Activated naive CD4-positive, alpha-beta T cell treated with anti-CD3 and anti-CD28 coated beads for 36 hours (primary cell): ENCODE data around the gene FCHSD2. TPM values are rescaled to one million over a fixed set of nuclear protein-coding genes. Genes with fewer than 3 reads are reported as not detected.
"Not testable (repeated sequence)": the region's sequence is repeated elsewhere in the genome, so short reads cannot be mapped to it uniquely, and the experiment has no call there.

Experiments
- CTCF ChIA-PET: fragments of 350-600 bp; sonication (Branson Sonifier 250); formaldehyde crosslinking; loops from one replicate; lab custom pipeline; 2021; ENCODE audit warnings: antibody characterized with exemption; lab: Charles Lee
- DNase-seq: peaks from one replicate; pipeline ENCODE4 v3.0.0-alpha.2; 2020
- H3K27ac Mint-ChIP-seq: one replicate; pipeline ENCODE4 v1.8.0; 2021; ENCODE audit warnings: mild to moderate bottlenecking, mixed read lengths
- H3K27me3 Mint-ChIP-seq: one replicate; pipeline ENCODE4 v1.8.0; 2021; ENCODE audit warnings: low read depth, mixed read lengths
- H3K36me3 Mint-ChIP-seq: one replicate; pipeline ENCODE4 v1.8.0; 2021; ENCODE audit warnings: low read depth, mixed read lengths
- H3K4me1 Mint-ChIP-seq: one replicate; pipeline ENCODE4 v1.8.0; 2021; ENCODE audit warnings: low read depth, mixed read lengths
- H3K4me3 Mint-ChIP-seq: one replicate; pipeline ENCODE4 v1.8.0; 2021; ENCODE audit warnings: mild to moderate bottlenecking, moderate library complexity, mixed read lengths
- H3K9me3 Mint-ChIP-seq: one replicate; pipeline ENCODE4 v1.8.0; 2021; ENCODE audit warnings: mixed read lengths
- intact Hi-C: fragments of 100-400 bp; cut with micrococcal nuclease; formaldehyde crosslinking; loops from one replicate; pipeline ENCODE4 v1.15.1; 2023
- total RNA-seq, 2 experiments: library from RNA; stranded (reverse); gene quantifications; one replicate each; pipeline ENCODE4 v1.2.3, GENCODE V29; 2021

The FCHSD2 gene
- total RNA-seq, 2 experiments from 2014 or later: 31.1 to 36.8 TPM

GRCh38 chr11:72792437-72793021 is 349.6 kb downstream of the FCHSD2 start:
- intact Hi-C loops: loop anchor here (1.0 to 5.0 kb wide), 4 partner anchors 56 to 205 kb away; no protein-coding TSS in a partner anchor
- DNase-seq: no peak
- Mint-ChIP-seq H3K9me3 (no peaks in the 10 kb centered on the region), H3K27me3 (no peaks in the 10 kb centered on the region), H3K27ac (peak overlapping the region; percentile 14), H3K4me3 (peak overlapping the region; percentile 27), H3K36me3 (no peaks in the 10 kb centered on the region), H3K4me1 (peaks cover 36% of the 10 kb centered on the region)
- CTCF ChIA-PET: interaction anchor here (0.6 to 8.1 kb wide), 19 partner anchors 10 to 391 kb away, joined by 3 to 161 read pairs (median 4); no protein-coding TSS in a partner anchor

GRCh38 chr11:72791228-72791627 is 350.9 kb downstream of the FCHSD2 start:
- intact Hi-C loops: loop anchor here (5.0 kb wide), 2 partner anchors 109 to 204 kb away; no protein-coding TSS in a partner anchor
- CTCF ChIA-PET: interaction anchor here (8.1 kb wide), 1 partner anchor 67 kb away, joined by 161 read pairs; no protein-coding TSS in a partner anchor
- not testable (repeated sequence) for DNase-seq, H3K27me3 Mint-ChIP-seq, H3K27ac Mint-ChIP-seq, H3K4me3 Mint-ChIP-seq, H3K9me3 Mint-ChIP-seq, H3K36me3 Mint-ChIP-seq
- H3K4me1 Mint-ChIP-seq: peaks cover 39% of the 10 kb centered on the region

GRCh38 chr11:72789493-72790131 is 352.5 kb downstream of the FCHSD2 start:
- CTCF ChIA-PET: interaction anchor here (8.1 kb wide), 1 partner anchor 66 kb away, joined by 161 read pairs; no protein-coding TSS in a partner anchor
- intact Hi-C loops: loop anchor here (5.0 kb wide), 2 partner anchors 107 to 202 kb away; no protein-coding TSS in a partner anchor
- no peak overlapping the region for H3K27ac Mint-ChIP-seq
- no peaks in the 10 kb centered on the region for H3K27me3 Mint-ChIP-seq
- no peak overlapping the region for H3K4me3 Mint-ChIP-seq
- H3K4me1 Mint-ChIP-seq: peaks cover 37% of the 10 kb centered on the region
- no peak for DNase-seq
- H3K36me3 Mint-ChIP-seq: no peaks in the 10 kb centered on the region
- H3K9me3 Mint-ChIP-seq: no peaks in the 10 kb centered on the region

GRCh38 chr11:72788241-72788640 is 353.9 kb downstream of the FCHSD2 start:
- H3K36me3 Mint-ChIP-seq: no peaks in the 10 kb centered on the region
- H3K27me3 Mint-ChIP-seq: no peaks in the 10 kb centered on the region
- H3K4me1 Mint-ChIP-seq: peaks cover 28% of the 10 kb centered on the region
- intact Hi-C loops: no loop called here
- H3K9me3 Mint-ChIP-seq: no peaks in the 10 kb centered on the region
- CTCF ChIA-PET: interaction anchor here (0.7 to 8.1 kb wide), 5 partner anchors 9 to 298 kb away, joined by 3 to 161 read pairs (median 3); no protein-coding TSS in a partner anchor
- H3K4me3 Mint-ChIP-seq: no peak overlapping the region
- no peak for DNase-seq
- H3K27ac Mint-ChIP-seq: peak overlapping the region; percentile 41

- H3K27ac Mint-ChIP-seq: no peak overlapping the region
- DNase-seq: no peak
- no peak overlapping the region for H3K4me3 Mint-ChIP-seq
- H3K27me3 Mint-ChIP-seq: no peaks in the 10 kb centered on the region
- no peaks in the 10 kb centered on the region for H3K9me3 Mint-ChIP-seq
- CTCF ChIA-PET: interaction anchor here (0.5 to 1.1 kb wide), 4 partner anchors 8 to 247 kb away, joined by 3 to 4 read pairs (median 3); no protein-coding TSS in a partner anchor
- peaks cover 26% of the 10 kb centered on the region for H3K4me1 Mint-ChIP-seq
- H3K36me3 Mint-ChIP-seq: no peaks in the 10 kb centered on the region
- intact Hi-C loops: no loop called here
Observed at GRCh38 chr11:72787216-72788104, 354.7 kb downstream of the FCHSD2 start.

Other genes starting within 250 kb of the FCHSD2 start
- gene P2RY2, start 76.0 kb upstream of the FCHSD2 start, total RNA-seq: not detected
- gene P2RY6, start 130.0 kb upstream of the FCHSD2 start, total RNA-seq: not detected
- gene ARHGEF17, start 166.0 kb upstream of the FCHSD2 start, total RNA-seq: under 1 TPM in 1 of 2 experiments, not detected in 1; 0.19 TPM
- gene RELT, start 234.1 kb upstream of the FCHSD2 start, total RNA-seq: 10 to 100 TPM; 17.9 to 18.5 TPM